ENCODE measurements around the gene NLK. TPM values are rescaled to one million over a fixed set of nuclear protein-coding genes. Genes with fewer than 3 reads are reported as not detected.
"Not testable (repeated sequence)": the region's sequence is repeated elsewhere in the genome, so short reads cannot be mapped to it uniquely, and the experiment has no call there.

NLK gene
- polyA plus RNA-seq, 1 donor from 2014 or later: 81.7 TPM

- Histone ChIP-seq H3K9ac (ENCODE audit: low read length) (no peak overlapping the region), H3K9me3 (ENCODE audit: low read length) (no peaks in the 10 kb centered on the region), H3K27me3 (ENCODE audit: insufficient read depth, low read depth, low read length) (peaks cover 18% of the 10 kb centered on the region), H3K4me3 (ENCODE audit: low read length) (no peak overlapping the region), H3K9me2 (ENCODE audit: insufficient read depth, low read length) (no peaks in the 10 kb centered on the region), H3K4me2 (ENCODE audit: low read length) (no peak overlapping the region), H4K20me1 (ENCODE audit: insufficient read depth) (no peaks in the 10 kb centered on the region), H3K27ac (ENCODE audit: low read length) (no peak overlapping the region), H2AFZ (ENCODE audit: low read depth, low read length) (no peak overlapping the region), H3K36me3 (ENCODE audit: insufficient read depth, low read length) (no peaks in the 10 kb centered on the region), H3K79me2 (replicated peaks; ENCODE audit: insufficient read depth, low read length) (no peaks in the 10 kb centered on the region), H3F3A (ENCODE audit: insufficient read depth, low read length, poor library complexity, severe bottlenecking) (no peaks in the 10 kb centered on the region)
- no peak for TF ChIP-seq EZH2 (IDR thresholded peaks at IDR 0.05; ENCODE audit: borderline replicate concordance, insufficient read depth, low read length, poor library complexity, severe bottlenecking)
- TF ChIP-seq RAD21 (conservative IDR thresholded peaks at IDR 0.05): no peak
- TF ChIP-seq POLR2AphosphoS5 (IDR thresholded peaks at IDR 0.05): no peak
- TF ChIP-seq MXI1 (conservative IDR thresholded peaks at IDR 0.05; ENCODE audit: poor library complexity, severe bottlenecking): no peak
- no peak for TF ChIP-seq REST (IDR thresholded peaks at IDR 0.05; ENCODE audit: borderline replicate concordance)
- TF ChIP-seq EP300 (conservative IDR thresholded peaks at IDR 0.05; ENCODE audit: poor library complexity, severe bottlenecking): no peak
- no peak for TF ChIP-seq SMC3 (conservative IDR thresholded peaks at IDR 0.05; ENCODE audit: poor library complexity)
- TF ChIP-seq TAF1 (IDR thresholded peaks at IDR 0.05; ENCODE audit: low read depth): no peak
These were observed 186.7 kb downstream of the NLK start for GRCh38 chr17:28228986-28229729.

GRCh38 chr17:28230011-28230410, 187.5 kb downstream of the NLK start:
- Histone ChIP-seq H3K9me2 (ENCODE audit: insufficient read depth, low read length) (no peaks in the 10 kb centered on the region), H3K4me3 (ENCODE audit: low read length) (no peak overlapping the region), H2AFZ (ENCODE audit: low read depth, low read length) (no peak overlapping the region), H3K9ac (ENCODE audit: low read length) (no peak overlapping the region), H3K27me3 (ENCODE audit: insufficient read depth, low read depth, low read length) (peaks cover 18% of the 10 kb centered on the region), H3K27ac (ENCODE audit: low read length) (no peak overlapping the region), H3K4me2 (ENCODE audit: low read length) (no peak overlapping the region), H3K9me3 (ENCODE audit: low read length) (no peaks in the 10 kb centered on the region), H3F3A (ENCODE audit: insufficient read depth, low read length, poor library complexity, severe bottlenecking) (no peaks in the 10 kb centered on the region), H3K79me2 (replicated peaks; ENCODE audit: insufficient read depth, low read length) (no peaks in the 10 kb centered on the region), H3K36me3 (ENCODE audit: insufficient read depth, low read length) (no peaks in the 10 kb centered on the region), H4K20me1 (ENCODE audit: insufficient read depth) (no peaks in the 10 kb centered on the region)
- TF ChIP-seq REST (IDR thresholded peaks at IDR 0.05; ENCODE audit: borderline replicate concordance) (no peak), SMC3 (conservative IDR thresholded peaks at IDR 0.05; ENCODE audit: poor library complexity) (no peak), EZH2 (IDR thresholded peaks at IDR 0.05; ENCODE audit: borderline replicate concordance, insufficient read depth, low read length, poor library complexity, severe bottlenecking) (no peak), RAD21 (conservative IDR thresholded peaks at IDR 0.05) (no peak), EP300 (conservative IDR thresholded peaks at IDR 0.05; ENCODE audit: poor library complexity, severe bottlenecking) (no peak), MXI1 (conservative IDR thresholded peaks at IDR 0.05; ENCODE audit: poor library complexity, severe bottlenecking) (no peak), TAF1 (IDR thresholded peaks at IDR 0.05; ENCODE audit: low read depth) (no peak), POLR2AphosphoS5 (IDR thresholded peaks at IDR 0.05) (no peak), CTCF (IDR thresholded peaks at IDR 0.05; ENCODE audit: poor library complexity, severe bottlenecking) (no peak)

GRCh38 chr17:28230607-28231006, 188.1 kb downstream of the NLK start:
- not testable (repeated sequence) for H3K9me3 ChIP-seq (ENCODE audit: low read length); H3K9me2 ChIP-seq (ENCODE audit: insufficient read depth, low read length); H2AFZ ChIP-seq (ENCODE audit: low read depth, low read length); H3K4me2 ChIP-seq (ENCODE audit: low read length); H3K4me3 ChIP-seq (ENCODE audit: low read length); H3K9ac ChIP-seq (ENCODE audit: low read length); H3K36me3 ChIP-seq (ENCODE audit: insufficient read depth, low read length); H3K79me2 ChIP-seq (replicated peaks; ENCODE audit: insufficient read depth, low read length); H3K27ac ChIP-seq (ENCODE audit: low read length); H3F3A ChIP-seq (ENCODE audit: insufficient read depth, low read length, poor library complexity, severe bottlenecking); H4K20me1 ChIP-seq (ENCODE audit: insufficient read depth)
- H3K27me3 ChIP-seq (ENCODE audit: insufficient read depth, low read depth, low read length): peaks cover 18% of the 10 kb centered on the region

All from neural cell (in vitro differentiated cells).